Measurements from ENCODE around the gene KCNMB1. TPM values are rescaled to one million over a fixed set of nuclear protein-coding genes. Genes with fewer than 3 reads are reported as not detected.

Gene KCNMB1
- total and polyA plus RNA-seq, 10 of the 15 experiments (the other 5 are each of a cell fraction or from before 2014, with no cell fraction given): 1.2 to 3.6 (median 2.6) TPM

GRCh38 chr5:170366276-170366675 is 22.9 kb downstream of the KCNMB1 start (continued):
- TF ChIP-seq CTCF (IDR thresholded peaks at IDR 0.05 in 2 of 3, conservative IDR thresholded peaks at IDR 0.05 in 1 of 3; ENCODE audit: control insufficient read depth in 2 of 3, extremely low read depth in 1 of 3, insufficient read depth in 1 of 3, low read depth in 3 of 3, low read length in 3 of 3) (no peak), SIX5 (IDR thresholded peaks at IDR 0.05; ENCODE audit: low read depth, low read length, severe bottlenecking) (no peak)

GRCh38 chr5:170365831-170366230 is 23.3 kb downstream of the KCNMB1 start:
- H2AFZ ChIP-seq (ENCODE audit: control insufficient read depth, low read depth, low read length): no peak overlapping the region
- BruUV-seq (replicated peaks): no TSS peak
- in situ Hi-C loops (cut with MboI) (no loop called here), intact Hi-C loops (cut with micrococcal nuclease; ENCODE audit: unreplicated experiment) (no loop called here)
- no peak overlapping the region for H3K9ac ChIP-seq (ENCODE audit: control insufficient read depth, insufficient read depth, low read length)
- no peaks in the 10 kb centered on the region for H3K79me2 ChIP-seq (ENCODE audit: control insufficient read depth, insufficient read depth, low read length)
- DNase-seq (ENCODE audit: low read depth, low spot score): no peak
- no peaks in the 10 kb centered on the region for H3K4me1 ChIP-seq (ENCODE audit: control insufficient read depth, insufficient read depth, low read length)
- H3K27ac ChIP-seq (ENCODE audit: control insufficient read depth, insufficient read depth): no peak overlapping the region
- no peak overlapping the region for H3K4me2 ChIP-seq (ENCODE audit: control insufficient read depth, insufficient read depth)
- H3K36me3 ChIP-seq (ENCODE audit: control insufficient read depth in 2 of 2, insufficient read depth in 2 of 2, low read length in 1 of 2): no peaks in the 10 kb centered on the region
- H3K27me3 ChIP-seq (replicated peaks in 1 of 2; ENCODE audit: control insufficient read depth in 2 of 2, insufficient read depth in 2 of 2, low read length in 1 of 2): peaks cover 0 to 7% of the 10 kb centered on the region in 2 experiments; a peak in 2 of 4 replicates
- SMC1A ChIA-PET (ENCODE audit: uncharacterized antibody, unreplicated experiment): interaction anchor here (1.1 to 1.2 kb wide), 2 partner anchors 20 to 42 kb away, joined by 3 read pairs; no protein-coding TSS in a partner anchor
- no peak overlapping the region for H3K4me3 ChIP-seq
- TF ChIP-seq CTCF (IDR thresholded peaks at IDR 0.05 in 2 of 3, conservative IDR thresholded peaks at IDR 0.05 in 1 of 3; ENCODE audit: control insufficient read depth in 2 of 3, extremely low read depth in 1 of 3, insufficient read depth in 1 of 3, low read depth in 3 of 3, low read length in 3 of 3) (no peak), RB1 (IDR thresholded peaks at IDR 0.05; ENCODE audit: borderline replicate concordance) (no peak), BCL3 (IDR thresholded peaks at IDR 0.05; ENCODE audit: borderline replicate concordance, insufficient read depth, low read depth, low read length, poor library complexity, severe bottlenecking) (no peak), PAX8 (IDR thresholded peaks at IDR 0.05) (no peak), SUZ12 (IDR thresholded peaks at IDR 0.05; ENCODE audit: unreplicated experiment) (no peak), JUND (IDR thresholded peaks at IDR 0.05; ENCODE audit: low read depth, low read length) (no peak), KAT2A (conservative IDR thresholded peaks at IDR 0.05; ENCODE audit: control insufficient read depth, low read depth, low read length) (no peak), CEBPZ (IDR thresholded peaks at IDR 0.05; ENCODE audit: low read depth, low read length) (no peak), GATAD2B (conservative IDR thresholded peaks at IDR 0.05; ENCODE audit: low read depth) (no peak)
- H3K9me3 ChIP-seq (replicated peaks; ENCODE audit: control insufficient read depth, insufficient read depth, low read length): no peaks in the 10 kb centered on the region
- RAD21 ChIA-PET (ENCODE audit: unreplicated experiment): no interaction called here
- WGBS (ENCODE audit: insufficient coverage, insufficient replicate concordance, low lambda C conversion rate, missing lambda C conversion rate): 39% methylated on average over 5 of the region's 5 CpGs
- CTCF ChIA-PET: interaction anchor here (1.3 kb wide), 1 partner anchor 26 kb away, joined by 4 read pairs; no protein-coding TSS in a partner anchor
- ATAC-seq: no peak
- POLR2A ChIA-PET: no interaction called here
- FAIRE-seq: no peak
- no peaks in the 10 kb centered on the region for H4K20me1 ChIP-seq (ENCODE audit: control insufficient read depth, insufficient read depth)
